ENCODE measurements around the gene LPP. TPM values are rescaled to one million over a fixed set of nuclear protein-coding genes. Genes with fewer than 3 reads are reported as not detected.

LPP gene
- total RNA-seq, 4 donors from 2014 or later = 1,872 to 3,079 (median 2,300) TPM

- H3K4me3 ChIP-seq = no peak overlapping the region
- H3K27me3 ChIP-seq = no peaks in the 10 kb centered on the region
- H3K36me3 ChIP-seq = no peaks in the 10 kb centered on the region
- H3K4me1 ChIP-seq = peaks cover 22 to 99% (median 94%) of the 10 kb centered on the region in 4 donors
- H3K27ac ChIP-seq (replicated peaks in 1 of 4) = peak overlapping the region; percentile 47 to 77 (median 74)
- no peaks in the 10 kb centered on the region for H3K9me3 ChIP-seq
- DNase-seq (ENCODE audit: extremely low spot score) = no peak
- intact Hi-C loops (cut with DNase I) = no loop called here
- WGBS = 54% methylated on average over 9 of the region's 9 CpGs
- TF ChIP-seq POLR2AphosphoS5 (IDR thresholded peaks at IDR 0.05) = peak; percentile 50 to 59
- TF ChIP-seq POLR2A (IDR thresholded peaks at IDR 0.05; ENCODE audit: low read depth) = no peak
- TF ChIP-seq EP300 (IDR thresholded peaks at IDR 0.05) = peak; percentile 53
Observed at GRCh38 chr3:188326111-188326510, 172.2 kb downstream of the LPP start.

DNA sequence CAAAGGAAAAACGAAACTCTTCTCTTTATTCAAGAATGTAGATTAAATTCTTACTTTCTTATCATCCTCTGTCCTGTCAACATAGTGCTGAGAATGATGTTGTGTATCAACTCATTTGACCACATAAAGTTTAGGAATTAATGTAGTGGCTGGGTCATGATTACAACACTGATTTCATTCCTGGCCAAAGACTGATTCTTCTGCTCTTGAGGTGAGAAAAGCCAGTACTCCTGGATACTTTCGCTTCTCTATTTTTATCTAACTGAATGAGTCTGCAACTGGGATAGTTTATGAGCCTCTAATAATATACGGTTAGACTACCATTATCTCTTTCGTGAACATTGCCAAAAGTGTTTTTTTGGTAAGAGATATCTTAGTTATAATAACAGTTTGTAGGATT lies 173.0 kb downstream of the LPP start:
- H3K9me3 ChIP-seq = no peaks in the 10 kb centered on the region
- no peak for DNase-seq (ENCODE audit: extremely low spot score)
- H3K4me1 ChIP-seq = peaks cover 19 to 99% (median 94%) of the 10 kb centered on the region in 4 donors
- H3K36me3 ChIP-seq = no peaks in the 10 kb centered on the region
- H3K27ac ChIP-seq (replicated peaks in 1 of 4) = peak overlapping the region; percentile 47 to 77 (median 74)
- H3K4me3 ChIP-seq = no peak overlapping the region
- peak in 1 of 2 donors; percentile 26 for TF ChIP-seq POLR2AphosphoS5 (IDR thresholded peaks at IDR 0.05)
- TF ChIP-seq, protein P1, sequence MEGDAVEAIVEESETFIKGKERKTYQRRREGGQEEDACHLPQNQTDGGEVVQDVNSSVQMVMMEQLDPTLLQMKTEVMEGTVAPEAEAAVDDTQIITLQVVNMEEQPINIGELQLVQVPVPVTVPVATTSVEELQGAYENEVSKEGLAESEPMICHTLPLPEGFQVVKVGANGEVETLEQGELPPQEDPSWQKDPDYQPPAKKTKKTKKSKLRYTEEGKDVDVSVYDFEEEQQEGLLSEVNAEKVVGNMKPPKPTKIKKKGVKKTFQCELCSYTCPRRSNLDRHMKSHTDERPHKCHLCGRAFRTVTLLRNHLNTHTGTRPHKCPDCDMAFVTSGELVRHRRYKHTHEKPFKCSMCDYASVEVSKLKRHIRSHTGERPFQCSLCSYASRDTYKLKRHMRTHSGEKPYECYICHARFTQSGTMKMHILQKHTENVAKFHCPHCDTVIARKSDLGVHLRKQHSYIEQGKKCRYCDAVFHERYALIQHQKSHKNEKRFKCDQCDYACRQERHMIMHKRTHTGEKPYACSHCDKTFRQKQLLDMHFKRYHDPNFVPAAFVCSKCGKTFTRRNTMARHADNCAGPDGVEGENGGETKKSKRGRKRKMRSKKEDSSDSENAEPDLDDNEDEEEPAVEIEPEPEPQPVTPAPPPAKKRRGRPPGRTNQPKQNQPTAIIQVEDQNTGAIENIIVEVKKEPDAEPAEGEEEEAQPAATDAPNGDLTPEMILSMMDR (IDR thresholded peaks at IDR 0.05) = no peak
- WGBS = 38% methylated on average over 4 of the region's 4 CpGs
- intact Hi-C loops (cut with DNase I) = no loop called here
- no peaks in the 10 kb centered on the region for H3K27me3 ChIP-seq

- Histone ChIP-seq H3K27ac (replicated peaks in 1 of 4) (peak overlapping the region; percentile 47 to 77 (median 74)), H3K4me1 (peaks cover 19 to 99% (median 94%) of the 10 kb centered on the region in 4 donors), H3K27me3 (no peaks in the 10 kb centered on the region), H3K36me3 (no peaks in the 10 kb centered on the region), H3K9me3 (no peaks in the 10 kb centered on the region), H3K4me3 (no peak overlapping the region)
- DNase-seq (ENCODE audit: extremely low spot score) = no peak
- intact Hi-C loops (cut with DNase I) = no loop called here
- WGBS = 57% methylated on average over 2 of the region's 2 CpGs
- TF ChIP-seq POLR2A (IDR thresholded peaks at IDR 0.05; ENCODE audit: low read depth) (no peak), POLR2AphosphoS5 (IDR thresholded peaks at IDR 0.05) (no peak), EP300 (IDR thresholded peaks at IDR 0.05) (no peak)
- TF ChIP-seq, protein P1 (IDR thresholded peaks at IDR 0.05) = no peak
Observed at GRCh38 chr3:188327433-188327832, 173.5 kb downstream of the LPP start.

GRCh38 chr3:188330138-188330537 lies 176.2 kb downstream of the LPP start:
- WGBS = 77% methylated on average over 2 of the region's 2 CpGs
- TF ChIP-seq POLR2AphosphoS5 (IDR thresholded peaks at IDR 0.05) (no peak), POLR2A (IDR thresholded peaks at IDR 0.05; ENCODE audit: low read depth) (no peak), EP300 (IDR thresholded peaks at IDR 0.05) (no peak)
- TF ChIP-seq, protein P1 (IDR thresholded peaks at IDR 0.05) = no peak
- no peaks in the 10 kb centered on the region for H3K27me3 ChIP-seq
- no peaks in the 10 kb centered on the region for H3K9me3 ChIP-seq
- peak overlapping the region; percentile 9 to 59 (median 37) for H3K27ac ChIP-seq (replicated peaks in 1 of 4)
- no peak overlapping the region for H3K4me3 ChIP-seq
- intact Hi-C loops (cut with DNase I) = no loop called here
- H3K36me3 ChIP-seq = no peaks in the 10 kb centered on the region
- no peak for DNase-seq (ENCODE audit: extremely low spot score)
- peaks cover 19 to 100% (median 89%) of the 10 kb centered on the region in 4 donors for H3K4me1 ChIP-seq

GRCh38 chr3:188331166-188331565 lies 177.2 kb downstream of the LPP start:
- TF ChIP-seq POLR2AphosphoS5 (IDR thresholded peaks at IDR 0.05) = peak in 1 of 2 donors; percentile 33
- no peak for TF ChIP-seq POLR2A (IDR thresholded peaks at IDR 0.05; ENCODE audit: low read depth)
- TF ChIP-seq, protein P1 (IDR thresholded peaks at IDR 0.05) = no peak
- Histone ChIP-seq H3K4me1 (peaks cover 13 to 100% (median 87%) of the 10 kb centered on the region in 4 donors), H3K27ac (replicated peaks in 1 of 4) (peak overlapping the region in 3 of 4 donors; percentile 24 to 59 (median 50)), H3K4me3 (no peak overlapping the region), H3K36me3 (no peaks in the 10 kb centered on the region), H3K9me3 (no peaks in the 10 kb centered on the region), H3K27me3 (no peaks in the 10 kb centered on the region)
- intact Hi-C loops (cut with DNase I) = no loop called here
- DNase-seq (ENCODE audit: extremely low spot score) = no peak
- 100% methylated on average over 1 of the region's 1 CpG for WGBS
